IMR-90 (cell line): Measurements from ENCODE around the gene RHBDL3. TPM values are rescaled to one million over a fixed set of nuclear protein-coding genes. Genes with fewer than 3 reads are reported as not detected.

ENCODE experiments used
- ATAC-seq: fragments of 200-7000 bp; cut with Tn5 transposase; 2 replicates; pipeline ENCODE4 v1.9.1; 2020; ENCODE audit warnings: low read depth, mild to moderate bottlenecking, moderate library complexity
- BruUV-seq: library from RNA; stranded (reverse); fragments of 400-500 nt; replicated peaks from 2 replicates; lab custom pipeline; 2021; lab: Mats Ljungman, UMichigan
- CTCF ChIA-PET: fragments of 300-600 bp; formaldehyde crosslinking; extraction: SDS; loops from one replicate; lab custom pipeline; 2021; ENCODE audit warnings: antibody characterized with exemption; lab: Yijun Ruan, JAX
- POLR2A ChIA-PET: fragments of 300-600 bp; sonication (Branson Sonifier 250); formaldehyde crosslinking; loops from one replicate; lab custom pipeline; 2022; ENCODE audit warnings: antibody characterized with exemption; ENCODE audit not compliant: unreplicated experiment; lab: Charles Lee
- DNase-seq: peaks from one replicate; pipeline ENCODE4 v3.0.0; 2013
- H2AFZ ChIP-seq: replicated peaks from 2 replicates; pipeline ENCODE3; 2013; ENCODE audit warnings: low read length, mild to moderate bottlenecking; ENCODE audit not compliant: poor library complexity
- H2AK5ac ChIP-seq: 2 replicates; pipeline ENCODE4 v1.6.1; 2013; ENCODE audit warnings: low read depth, low read length, inconsistent platforms
- H2AK9ac ChIP-seq: replicated peaks from 2 replicates; pipeline ENCODE3; 2013; ENCODE audit warnings: mild to moderate bottlenecking, low read depth, low read length, moderate library complexity; ENCODE audit not compliant: poor library complexity
- H2BK120ac ChIP-seq: 2 replicates; pipeline ENCODE4 v1.6.1; 2013; ENCODE audit warnings: low read depth, low read length, inconsistent platforms
- H2BK15ac ChIP-seq: 3 replicates; pipeline ENCODE4 v1.6.1; 2013; ENCODE audit warnings: low read depth, low read length, inconsistent platforms
- H2BK20ac ChIP-seq: 2 replicates; pipeline ENCODE4 v1.6.1; 2013; ENCODE audit warnings: low read depth, mild to moderate bottlenecking, inconsistent platforms, low read length, moderate library complexity
- H2BK5ac ChIP-seq: 2 replicates; pipeline ENCODE4 v1.6.1; 2013; ENCODE audit warnings: mild to moderate bottlenecking, low read depth, low read length, inconsistent platforms; ENCODE audit not compliant: poor library complexity, severe bottlenecking
- H3K14ac ChIP-seq: replicated peaks from 2 replicates; pipeline ENCODE4 v1.6.1; 2013; ENCODE audit warnings: low read depth, low read length, inconsistent platforms
- H3K18ac ChIP-seq: 2 replicates; pipeline ENCODE4 v1.6.1; 2013; ENCODE audit warnings: low read depth, low read length, control low read depth
- H3K23ac ChIP-seq: 2 replicates; pipeline ENCODE4 v1.6.1; 2013; ENCODE audit warnings: low read depth, low read length, inconsistent platforms
- H3K27ac ChIP-seq: 2 replicates; pipeline ENCODE4 v1.5.1; 2013; ENCODE audit warnings: mild to moderate bottlenecking, control low read depth, low read length; ENCODE audit not compliant: insufficient read depth
- H3K27me3 ChIP-seq: 2 replicates; pipeline ENCODE4 v1.6.1; 2013; ENCODE audit warnings: low read length; ENCODE audit not compliant: control insufficient read depth, insufficient read depth
- H3K36me3 ChIP-seq: 2 replicates; pipeline ENCODE4 v1.6.1; 2013; ENCODE audit warnings: low read length, mixed read lengths; ENCODE audit not compliant: control insufficient read depth, insufficient read depth
- H3K4ac ChIP-seq: 2 replicates; pipeline ENCODE4 v1.6.1; 2013; ENCODE audit warnings: low read depth, low read length, inconsistent platforms
- H3K4me1 ChIP-seq: 2 replicates; pipeline ENCODE4 v1.6.1; 2013; ENCODE audit warnings: low read length, mixed read lengths; ENCODE audit not compliant: control insufficient read depth, insufficient read depth
- H3K4me2 ChIP-seq: 2 replicates; pipeline ENCODE4 v1.6.1; 2013; ENCODE audit warnings: low read depth, mild to moderate bottlenecking, control low read depth, low read length, moderate library complexity
- H3K4me3 ChIP-seq: 2 replicates; pipeline ENCODE4 v1.5.1; 2013; ENCODE audit warnings: low read depth, mild to moderate bottlenecking, control low read depth, low read length, moderate library complexity; ENCODE audit not compliant: insufficient read depth
- H3K56ac ChIP-seq: 2 replicates; pipeline ENCODE4 v1.6.1; 2013; ENCODE audit warnings: low read length, inconsistent platforms; ENCODE audit not compliant: insufficient read depth; ENCODE audit errors: extremely low read depth
- H3K79me1 ChIP-seq, 2 experiments: 2 replicates each; pipeline ENCODE4 v1.6.1; 2013; ENCODE audit warnings: low read length in 2 of 2, inconsistent platforms in 1 of 2, low read depth in 1 of 2
- H3K9ac ChIP-seq: 2 replicates; pipeline ENCODE4 v1.6.1; 2013; ENCODE audit warnings: low read depth, low read length, control low read depth
- H3K9me1 ChIP-seq: 2 replicates; pipeline ENCODE4 v1.6.1; 2013; ENCODE audit warnings: low read length, inconsistent platforms; ENCODE audit not compliant: insufficient read depth
- H3K9me3 ChIP-seq: 2 replicates; pipeline ENCODE4 v1.6.1; 2013; ENCODE audit warnings: low read length; ENCODE audit not compliant: control insufficient read depth, insufficient read depth
- H4K20me1 ChIP-seq: 2 replicates; pipeline ENCODE4 v1.6.1; 2013; ENCODE audit warnings: low read length, inconsistent platforms; ENCODE audit not compliant: insufficient read depth
- H4K5ac ChIP-seq: 2 replicates; pipeline ENCODE4 v1.6.1; 2013; ENCODE audit warnings: mild to moderate bottlenecking, low read depth, low read length, control low read depth
- H4K8ac ChIP-seq, 2 experiments: 2 replicates each; pipeline ENCODE4 v1.6.1; 2013; ENCODE audit warnings: low read depth in 2 of 2, low read length in 2 of 2, control low read depth in 1 of 2, inconsistent platforms in 1 of 2
- H4K91ac ChIP-seq: 2 replicates; pipeline ENCODE4 v1.6.1; 2013; ENCODE audit warnings: low read depth, low read length, inconsistent platforms; ENCODE audit not compliant: insufficient read depth
- CHD1 ChIP-seq: IDR thresholded peaks from 2 replicates; pipeline ENCODE4 v1.6.1; 2012; ENCODE audit warnings: low read depth, low read length, improper control_type of control experiment
- FOS ChIP-seq: fragments of 150-350 bp; IDR thresholded peaks from 2 replicates; pipeline ENCODE4 v1.6.1; 2016; ENCODE audit warnings: low read depth, low read length
- MAFK ChIP-seq: IDR thresholded peaks from 2 replicates; pipeline ENCODE4 v1.6.1; 2012; ENCODE audit warnings: low read depth, low read length, improper control_type of control experiment
- SMC3 ChIP-seq: fragments of 150-350 bp; IDR thresholded peaks from 2 replicates; pipeline ENCODE4 v1.6.1; 2016; ENCODE audit warnings: low read depth, mild to moderate bottlenecking, antibody characterized with exemption, low read length, moderate library complexity
- WGBS, 2 experiments: methylation state at CpG; one replicate each; pipeline versions ENCODE4 v1.1.5 to v1.1.7; 2013; ENCODE audit warnings: missing lambda C conversion rate in 2 of 2; ENCODE audit not compliant: insufficient read length in 1 of 2; ENCODE audit errors: extremely low coverage in 2 of 2; 5-methylcytosine and 5-hydroxymethylcytosine counted together
- dilution Hi-C: fragments of 300-500 bp; cut with HindIII; formaldehyde crosslinking; loops from one replicate; pipeline ENCODE4 v1.14.3; 2018; ENCODE audit warnings: low sequenced_read_pairs; ENCODE audit not compliant: unreplicated experiment
- in situ Hi-C: fragments of 300-500 bp; cut with MboI; formaldehyde crosslinking; loops from 3 replicates; pipeline ENCODE4 v1.14.3; 2019; ENCODE audit warnings: low sequenced_read_pairs, inconsistent platforms, mixed read lengths
- intact Hi-C: fragments of 100-400 bp; cut with micrococcal nuclease; formaldehyde crosslinking; loops from 2 replicates; pipeline ENCODE4 v1.10.0; 2022
- polyA plus RNA-seq, 3 experiments: library from polyadenylated mRNA; depleted of rRNA; stranded (reverse); fragments of >200 nt; gene quantifications; 2 replicates each; pipeline ENCODE4 v1.2.3, GENCODE V29; 2012; ENCODE audit warnings: low replicate concordance in 1 of 3
- total RNA-seq: library from RNA; depleted of rRNA; stranded (reverse); fragments of >200 nt; gene quantifications from 2 replicates; pipeline ENCODE4 v1.2.3, GENCODE V29; 2012

The RHBDL3 gene
- total and polyA plus RNA-seq, 2 of the 4 experiments (the other 2 are of a cell fraction), result 0.09 to 0.18 TPM

DNA sequence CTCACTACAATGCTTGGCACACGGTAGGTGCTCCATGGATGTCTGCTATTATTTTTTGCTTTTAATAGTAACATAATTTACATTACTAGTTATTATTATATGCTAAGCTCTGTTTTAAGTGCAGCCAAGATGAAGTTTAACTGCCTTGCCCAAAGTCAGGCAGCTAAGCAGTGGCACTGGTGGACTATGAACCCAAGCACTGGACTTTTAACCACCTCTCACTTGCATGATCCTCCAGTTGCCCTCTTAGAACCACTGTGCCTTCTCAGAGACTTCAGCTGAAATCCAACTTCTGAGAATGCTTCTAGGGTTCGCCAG, 82.8 kb downstream of the RHBDL3 start:
- dilution Hi-C loops, result no loop called here
- TF ChIP-seq SMC3 (no peak), MAFK (no peak), CHD1 (no peak), FOS (no peak)
- DNase-seq, result no peak
- H3K4me3 ChIP-seq, result no peak overlapping the region
- ChIA-PET POLR2A (no interaction called here), CTCF (no interaction called here)
- no peak overlapping the region for H3K4ac ChIP-seq
- H2BK5ac ChIP-seq, result no peak overlapping the region
- H3K9me3 ChIP-seq, result no peaks in the 10 kb centered on the region
- H3K9me1 ChIP-seq, result no peaks in the 10 kb centered on the region; the same call in 1 of the 2 replicates
- H2AK9ac ChIP-seq, result no peak overlapping the region
- no peak overlapping the region for H4K5ac ChIP-seq
- H2BK15ac ChIP-seq, result no peak overlapping the region
- no peaks in the 10 kb centered on the region for H3K27me3 ChIP-seq
- no peak overlapping the region for H3K14ac ChIP-seq
- H3K4me2 ChIP-seq, result no peak overlapping the region
- H2AK5ac ChIP-seq, result no peak overlapping the region
- H3K36me3 ChIP-seq, result peaks cover 2% of the 10 kb centered on the region
- H3K79me1 ChIP-seq, result peaks cover 8 to 16% of the 10 kb centered on the region in 2 experiments
- in situ Hi-C loops, result no loop called here
- WGBS, 2 experiments, result 80% methylated on average over 1 of the region's 2 CpGs; no CpG with 5 or more reads in 1 of the 2 experiments
- intact Hi-C loops, result no loop called here
- no peak overlapping the region for H3K56ac ChIP-seq
- H2AFZ ChIP-seq, result no peak overlapping the region
- H3K9ac ChIP-seq, result no peak overlapping the region
- H2BK120ac ChIP-seq, result no peak overlapping the region
- ATAC-seq, result no peak
- H4K8ac ChIP-seq, result no peak overlapping the region; a peak in 1 of 4 replicates
- H3K18ac ChIP-seq, result no peak overlapping the region
- no peak overlapping the region for H2BK20ac ChIP-seq
- peaks cover 2% of the 10 kb centered on the region for H3K4me1 ChIP-seq
- H3K23ac ChIP-seq, result no peak overlapping the region
- H4K91ac ChIP-seq, result no peak overlapping the region
- H4K20me1 ChIP-seq, result peaks cover 34% of the 10 kb centered on the region
- H3K27ac ChIP-seq, result no peak overlapping the region
- no TSS peak for BruUV-seq
